IPS-15b (cell line): ENCODE data around the gene TMEM178A.

Experiments
- H3K27me3 ChIP-seq: one replicate; pipeline ENCODE4 v1.6.1; 2013; ENCODE audit warnings: low read length; ENCODE audit not compliant: control insufficient read depth, insufficient read depth
- H3K36me3 ChIP-seq: one replicate; pipeline ENCODE4 v1.6.1; 2013; ENCODE audit warnings: low read length; ENCODE audit not compliant: control insufficient read depth, insufficient read depth
- H3K4me1 ChIP-seq: one replicate; pipeline ENCODE4 v1.6.1; 2013; ENCODE audit warnings: mild to moderate bottlenecking, low read length; ENCODE audit not compliant: control insufficient read depth, insufficient read depth
- H3K4me3 ChIP-seq: one replicate; pipeline ENCODE4 v1.5.1; 2013; ENCODE audit warnings: low read depth, low read length
- H3K9ac ChIP-seq: one replicate; pipeline ENCODE4 v1.6.1; 2013; ENCODE audit warnings: low read depth, mild to moderate bottlenecking, low read length
- H3K9me3 ChIP-seq: one replicate; pipeline ENCODE4 v1.6.1; 2013; ENCODE audit warnings: mild to moderate bottlenecking, low read length; ENCODE audit not compliant: control insufficient read depth, insufficient read depth

The TMEM178A gene

DNA sequence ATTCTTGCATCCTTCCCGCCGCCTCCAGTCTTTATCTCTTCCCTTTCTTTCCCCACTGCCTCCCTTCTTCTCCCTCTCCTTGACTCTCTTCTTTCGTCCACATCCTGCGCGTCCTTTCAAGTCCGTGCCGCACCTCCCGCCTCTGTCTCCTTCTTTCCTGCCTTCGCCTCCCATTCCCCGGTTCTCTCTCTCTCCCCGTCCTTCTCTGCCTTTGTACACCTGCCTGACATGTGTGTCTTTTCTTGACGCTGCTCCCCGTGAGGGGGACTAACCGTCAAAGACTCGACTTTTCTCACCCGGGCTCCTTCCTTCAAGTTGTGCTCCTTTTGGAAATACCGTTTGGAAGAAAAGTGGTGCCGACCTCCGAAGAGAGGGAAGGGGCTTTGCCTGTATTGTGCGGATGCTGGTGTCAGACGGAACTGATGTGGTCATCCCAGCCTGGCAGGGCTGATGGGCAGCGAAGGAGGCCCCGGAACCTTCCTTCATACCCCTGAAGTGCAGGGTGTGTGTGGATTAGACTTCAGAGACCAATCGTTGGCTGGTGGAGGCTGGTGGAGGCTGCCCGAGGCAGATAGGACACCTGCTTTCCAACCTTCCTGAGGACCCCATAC lies 879 bp downstream of the TMEM178A start:
- no peaks in the 10 kb centered on the region for H3K4me1 ChIP-seq
- H3K9me3 ChIP-seq, result no peaks in the 10 kb centered on the region
- peaks cover 55% of the 10 kb centered on the region for H3K27me3 ChIP-seq
- H3K4me3 ChIP-seq, result peak overlapping the region; percentile 66
- H3K36me3 ChIP-seq, result no peaks in the 10 kb centered on the region
- H3K9ac ChIP-seq, result no peak overlapping the region

DNA sequence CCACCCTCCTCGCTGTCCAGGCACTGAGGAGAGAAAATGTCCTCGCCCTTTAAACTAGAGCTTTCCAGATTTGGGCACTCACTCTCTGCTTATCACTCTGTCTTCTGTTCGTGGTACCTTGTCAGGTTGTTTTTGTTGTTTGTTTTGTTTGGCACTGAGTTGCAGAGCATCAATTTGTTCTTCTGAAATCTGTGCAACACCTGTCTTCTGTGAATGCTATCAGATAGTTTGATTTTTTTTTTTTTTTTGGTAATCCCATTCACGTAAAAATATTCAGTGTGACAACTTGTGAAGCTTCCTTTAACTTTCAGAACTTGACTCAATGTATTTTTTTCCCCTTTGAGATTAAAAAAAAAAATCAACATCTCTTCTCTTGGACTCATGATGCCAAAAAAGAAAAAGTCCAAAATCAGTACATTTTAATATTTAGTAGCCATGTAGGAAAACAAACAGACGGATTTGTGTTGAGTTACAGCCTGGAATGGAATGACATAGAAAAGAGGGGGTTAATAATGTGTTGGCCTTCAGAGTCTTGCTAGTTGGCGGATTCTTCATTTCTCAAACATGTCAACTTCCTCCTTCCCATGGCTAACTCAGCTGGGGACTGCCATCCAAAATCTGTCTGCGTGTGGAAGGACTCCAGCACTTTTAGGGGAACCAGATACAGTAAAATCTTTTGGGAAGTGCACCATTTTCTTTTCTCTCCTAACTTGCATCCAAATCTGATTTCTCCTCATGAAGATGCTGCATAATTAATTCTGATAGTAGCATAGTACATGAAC lies 1.6 kb downstream of the TMEM178A start:
- H3K36me3 ChIP-seq, result no peaks in the 10 kb centered on the region
- no peaks in the 10 kb centered on the region for H3K4me1 ChIP-seq
- H3K27me3 ChIP-seq, result peaks cover 55% of the 10 kb centered on the region
- no peaks in the 10 kb centered on the region for H3K9me3 ChIP-seq
- no peak overlapping the region for H3K9ac ChIP-seq
- peak overlapping the region; percentile 66 for H3K4me3 ChIP-seq

DNA sequence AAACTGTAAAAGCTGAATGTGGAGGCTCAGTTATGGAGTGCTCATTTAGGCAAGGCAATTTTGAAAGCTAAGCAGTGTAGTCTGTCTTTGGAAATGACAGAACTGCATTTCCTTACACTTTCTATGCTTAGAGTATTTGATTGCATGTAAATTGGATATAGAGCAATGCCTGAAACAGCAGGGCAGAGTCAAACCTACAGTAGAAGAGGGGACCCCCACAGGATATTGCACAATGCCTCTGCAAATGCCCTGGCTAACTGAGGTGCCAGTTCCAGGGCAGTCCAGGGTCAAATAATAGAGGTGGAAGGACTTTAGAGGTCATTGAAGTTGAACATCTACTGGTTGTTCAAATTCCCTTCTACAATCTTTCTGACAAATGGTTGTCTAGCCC lies 2.2 kb downstream of the TMEM178A start:
- Histone ChIP-seq H3K4me1 (no peaks in the 10 kb centered on the region), H3K27me3 (peaks cover 55% of the 10 kb centered on the region), H3K9me3 (no peaks in the 10 kb centered on the region), H3K36me3 (no peaks in the 10 kb centered on the region), H3K9ac (no peak overlapping the region), H3K4me3 (no peak overlapping the region)

DNA sequence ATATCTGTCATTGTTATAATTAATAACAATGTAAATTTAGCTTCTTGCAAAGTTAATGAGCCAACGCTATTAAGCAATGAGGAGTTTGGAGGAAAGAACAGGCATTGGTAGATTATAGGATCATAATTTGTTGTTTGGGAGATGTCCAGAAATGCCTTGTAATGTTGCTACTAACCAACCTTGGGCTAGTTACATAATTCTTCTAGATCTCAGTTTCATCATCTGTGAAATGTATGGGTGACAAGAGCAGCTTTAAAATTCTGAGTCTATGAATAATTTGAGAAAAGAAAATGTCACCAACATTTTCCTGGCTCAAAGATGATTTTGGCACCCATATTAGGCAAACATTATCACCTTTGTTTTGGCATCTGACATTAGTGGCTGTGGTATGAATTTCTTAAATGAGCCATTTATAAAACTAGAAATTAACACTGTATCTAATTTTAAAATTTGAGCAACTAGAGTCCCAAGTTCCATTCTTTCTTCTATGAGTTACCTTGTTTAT lies 2.9 kb downstream of the TMEM178A start:
- Histone ChIP-seq H3K27me3 (peaks cover 51% of the 10 kb centered on the region), H3K9me3 (no peaks in the 10 kb centered on the region), H3K9ac (no peak overlapping the region), H3K4me3 (no peak overlapping the region), H3K4me1 (no peaks in the 10 kb centered on the region), H3K36me3 (no peaks in the 10 kb centered on the region)

DNA sequence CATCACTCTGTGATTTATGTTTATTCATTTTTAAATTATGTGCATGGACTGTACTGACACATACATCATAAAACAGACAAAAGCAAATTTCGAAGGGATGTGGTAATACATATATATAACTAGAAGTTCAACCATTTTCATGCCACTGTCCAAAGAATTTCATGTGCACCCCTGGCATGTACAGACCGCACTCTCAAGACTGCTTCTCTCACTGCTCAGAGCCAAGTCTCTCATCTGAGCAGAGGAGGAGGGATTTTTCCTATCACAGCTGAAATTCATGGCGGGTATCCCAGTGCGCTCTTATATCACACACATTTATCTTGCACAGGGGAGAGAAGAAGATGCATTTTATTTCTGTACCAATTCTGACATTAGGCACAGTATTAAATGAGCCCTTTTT lies 5.9 kb downstream of the TMEM178A start:
- Histone ChIP-seq H3K4me1 (no peaks in the 10 kb centered on the region), H3K27me3 (peaks cover 30% of the 10 kb centered on the region), H3K4me3 (no peak overlapping the region), H3K9ac (no peak overlapping the region), H3K36me3 (no peaks in the 10 kb centered on the region), H3K9me3 (no peaks in the 10 kb centered on the region)

DNA sequence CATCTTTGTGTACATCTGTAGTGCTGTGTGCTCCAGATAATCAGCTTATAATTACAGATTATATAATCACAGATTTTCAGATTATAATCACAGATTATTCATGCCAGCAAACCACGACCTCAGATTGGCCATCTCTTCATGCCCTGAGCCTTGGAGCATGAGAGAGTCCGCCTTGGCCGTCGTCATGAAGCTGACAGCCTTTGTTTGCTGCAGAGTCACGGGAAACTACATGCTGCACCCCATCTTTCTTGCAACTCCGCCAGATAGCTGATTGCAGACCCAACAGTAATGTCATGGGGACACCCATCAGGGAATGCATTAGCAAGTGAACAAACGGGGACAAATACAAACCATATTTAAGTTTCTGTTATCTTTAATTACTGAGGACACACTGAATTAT lies 7.3 kb downstream of the TMEM178A start:
- H3K27me3 ChIP-seq, result peaks cover 16% of the 10 kb centered on the region
- no peaks in the 10 kb centered on the region for H3K9me3 ChIP-seq
- no peaks in the 10 kb centered on the region for H3K4me1 ChIP-seq
- no peak overlapping the region for H3K9ac ChIP-seq
- no peak overlapping the region for H3K4me3 ChIP-seq
- H3K36me3 ChIP-seq, result no peaks in the 10 kb centered on the region

DNA sequence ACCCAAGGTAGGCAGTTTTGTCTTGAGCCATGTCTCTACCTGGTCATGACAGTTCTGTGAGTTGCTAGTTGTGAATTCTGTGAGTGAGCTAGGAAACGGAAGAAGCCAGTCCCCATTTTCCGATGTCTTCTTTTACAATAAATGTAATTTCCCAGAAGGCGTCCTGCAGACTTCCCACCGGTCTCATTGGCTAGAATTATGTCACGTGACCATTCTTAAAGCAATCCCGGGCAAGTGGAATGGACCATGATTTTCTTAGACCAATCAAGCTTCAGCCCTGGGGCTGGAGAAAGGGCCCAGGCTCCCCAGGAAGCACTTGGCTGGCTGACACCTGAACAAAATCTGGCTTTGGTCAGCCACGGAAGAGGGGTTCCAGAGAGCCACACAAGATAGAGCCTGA lies 10.6 kb downstream of the TMEM178A start:
- Histone ChIP-seq H3K9ac (no peak overlapping the region), H3K9me3 (no peaks in the 10 kb centered on the region), H3K36me3 (no peaks in the 10 kb centered on the region), H3K4me3 (no peak overlapping the region), H3K27me3 (no peaks in the 10 kb centered on the region), H3K4me1 (no peaks in the 10 kb centered on the region)

DNA sequence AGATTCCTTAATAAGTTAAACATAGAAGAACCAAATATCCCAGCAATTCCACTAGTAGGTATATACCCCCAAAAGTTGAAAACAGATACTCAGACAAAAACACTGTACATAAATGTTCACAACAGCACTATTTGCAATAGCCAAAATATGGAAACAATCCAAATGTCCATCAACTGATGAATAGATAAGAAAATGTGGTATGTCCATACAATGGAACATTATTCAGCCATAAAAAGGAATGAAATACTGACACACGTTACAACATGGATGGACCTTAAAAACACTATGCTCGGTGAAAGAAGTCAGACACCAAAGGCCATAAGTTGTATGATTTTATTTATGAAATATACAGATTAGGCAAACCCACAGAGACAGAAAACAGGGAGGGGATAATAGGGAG lies 12.5 kb downstream of the TMEM178A start:
- Histone ChIP-seq H3K9me3 (no peaks in the 10 kb centered on the region), H3K4me1 (no peaks in the 10 kb centered on the region), H3K27me3 (no peaks in the 10 kb centered on the region), H3K36me3 (no peaks in the 10 kb centered on the region), H3K9ac (no peak overlapping the region), H3K4me3 (no peak overlapping the region)

DNA sequence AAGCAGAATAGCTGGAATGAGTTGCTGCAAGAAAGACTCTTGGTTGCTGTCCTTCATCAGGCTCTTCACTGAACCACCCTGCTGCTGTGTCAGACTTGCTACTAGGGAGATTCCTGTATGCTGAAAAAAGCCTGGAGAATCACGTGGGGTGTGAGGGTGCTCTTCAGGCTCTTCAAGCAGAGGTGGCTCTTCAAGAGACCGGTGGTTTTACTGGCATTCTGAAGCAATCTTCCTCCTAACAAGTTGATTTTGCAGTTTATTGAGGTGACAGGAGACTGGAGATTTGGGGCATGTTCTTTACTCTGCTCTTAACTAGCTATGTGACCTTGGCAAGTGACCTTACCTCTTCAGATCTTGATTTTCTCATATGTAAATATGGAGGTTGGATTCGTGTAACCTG lies 14.1 kb downstream of the TMEM178A start:
- H3K9me3 ChIP-seq, result no peaks in the 10 kb centered on the region
- H3K4me1 ChIP-seq, result no peaks in the 10 kb centered on the region
- no peaks in the 10 kb centered on the region for H3K36me3 ChIP-seq
- no peaks in the 10 kb centered on the region for H3K27me3 ChIP-seq
- no peak overlapping the region for H3K4me3 ChIP-seq
- no peak overlapping the region for H3K9ac ChIP-seq

DNA sequence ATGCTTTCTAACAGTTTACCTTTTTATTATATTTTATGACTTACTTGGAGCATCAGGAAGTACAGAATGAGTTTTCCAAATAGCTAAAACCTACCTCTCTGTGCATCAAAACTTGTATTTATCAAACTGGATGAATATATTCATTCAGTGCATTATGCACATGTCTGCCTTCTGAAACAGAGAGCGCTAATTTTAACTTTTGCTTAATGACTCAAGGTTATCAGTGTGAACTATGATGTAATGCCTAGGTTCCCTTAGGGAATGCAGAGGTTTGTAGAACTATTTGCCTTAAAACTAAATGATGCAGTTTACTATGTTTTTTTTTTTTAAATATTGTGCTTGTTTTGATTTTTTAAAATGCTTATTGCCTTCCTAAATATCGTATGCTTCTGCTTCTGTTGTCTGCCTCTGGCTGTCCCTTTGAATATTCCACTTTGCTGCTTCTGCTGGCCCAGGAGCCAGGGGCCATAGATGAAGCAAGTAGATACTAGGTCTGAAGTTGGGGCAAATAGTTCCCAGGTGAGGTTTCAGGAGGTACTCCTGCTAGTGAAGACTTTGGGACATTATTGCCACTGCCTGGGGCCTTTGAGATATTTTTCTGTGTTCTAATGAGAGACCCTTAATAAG lies 16.5 kb downstream of the TMEM178A start:
- Histone ChIP-seq H3K4me1 (no peaks in the 10 kb centered on the region), H3K9me3 (no peaks in the 10 kb centered on the region), H3K27me3 (no peaks in the 10 kb centered on the region), H3K36me3 (no peaks in the 10 kb centered on the region), H3K4me3 (no peak overlapping the region), H3K9ac (no peak overlapping the region)

DNA sequence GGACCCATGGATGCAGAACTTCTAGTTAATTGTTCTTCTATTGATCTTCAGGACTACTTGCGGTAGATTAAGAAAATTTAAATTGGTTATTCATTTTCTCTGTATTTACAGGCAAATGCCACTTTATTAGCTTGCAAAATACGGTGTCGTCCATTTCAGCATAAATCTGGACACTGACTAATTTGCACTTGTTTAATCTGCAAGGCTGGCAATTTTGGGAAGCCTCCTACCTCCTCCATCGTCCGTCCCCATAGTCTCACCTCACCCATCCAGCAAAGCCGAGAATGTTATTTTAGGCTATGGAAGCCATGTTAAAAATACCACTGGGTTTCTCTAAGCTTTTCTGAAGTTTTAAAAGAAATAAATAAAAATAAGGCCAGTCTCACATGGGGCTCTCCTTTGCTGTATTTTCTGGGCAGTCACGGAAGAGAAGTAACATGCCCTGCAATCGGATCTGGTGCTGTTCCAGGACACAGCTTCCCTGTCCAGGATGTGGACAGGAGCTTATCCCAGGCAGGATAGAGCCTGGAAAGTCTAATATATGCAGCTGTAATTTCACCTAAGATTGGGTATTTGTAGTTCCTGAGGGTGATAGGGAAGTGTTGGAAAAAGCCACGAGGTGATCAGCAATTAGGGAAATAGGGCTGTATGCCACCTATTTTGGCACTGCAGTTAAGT lies 17.4 kb downstream of the TMEM178A start:
- H3K9ac ChIP-seq, result no peak overlapping the region
- H3K4me3 ChIP-seq, result no peak overlapping the region
- no peaks in the 10 kb centered on the region for H3K27me3 ChIP-seq
- no peaks in the 10 kb centered on the region for H3K36me3 ChIP-seq
- no peaks in the 10 kb centered on the region for H3K9me3 ChIP-seq
- no peaks in the 10 kb centered on the region for H3K4me1 ChIP-seq
